ENCODE results near the gene FAM222B.
"Not testable (repeated sequence)": the region's sequence is repeated elsewhere in the genome, so short reads cannot be mapped to it uniquely, and the experiment has no call there.

FAM222B gene

DNA sequence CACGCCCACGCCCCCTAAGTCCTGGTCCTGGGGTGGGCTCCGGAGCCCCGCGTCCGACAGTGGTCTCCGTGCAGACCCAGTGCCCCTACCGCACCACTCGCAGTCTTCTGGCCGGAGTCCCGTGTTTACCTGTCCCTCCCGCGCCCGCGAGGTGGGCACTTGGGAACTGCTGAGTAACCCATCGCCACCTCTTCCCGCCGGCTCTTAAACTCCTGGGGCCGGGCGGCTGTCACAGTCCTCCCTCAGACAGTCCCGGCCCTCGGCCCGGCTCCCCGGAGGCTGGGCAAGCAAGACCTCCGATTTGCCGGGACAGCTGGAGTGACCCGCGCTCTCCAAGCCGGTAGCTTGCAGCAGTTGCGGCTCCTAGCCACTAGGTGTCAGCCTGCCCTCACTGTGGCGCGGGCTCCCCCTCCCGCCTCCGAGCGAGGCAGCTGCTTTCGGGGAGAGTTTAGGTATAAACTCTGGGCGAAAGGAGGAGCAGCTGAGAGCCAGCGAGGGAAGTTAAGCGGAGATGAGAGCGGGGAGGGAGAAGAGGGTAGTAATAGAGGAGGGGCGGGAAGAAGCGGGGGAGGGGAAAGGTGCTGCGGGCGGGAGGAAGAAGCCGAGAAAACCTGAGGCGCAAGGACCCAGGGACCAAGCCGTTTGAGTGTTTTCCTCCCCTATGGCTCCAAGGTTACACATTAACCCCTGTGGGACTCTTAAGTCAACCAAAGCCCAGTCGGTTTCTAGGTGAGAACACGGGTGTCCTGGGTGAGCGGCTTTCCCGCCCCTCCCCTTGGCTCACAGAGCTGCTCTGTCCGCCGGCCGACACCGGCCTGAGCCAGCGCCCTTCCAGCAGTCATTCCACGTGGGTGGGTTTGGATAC, 115.7 kb downstream of the FAM222B start:
- peak; percentile 95 for DNase-seq (ENCODE audit: low read depth)

DNA sequence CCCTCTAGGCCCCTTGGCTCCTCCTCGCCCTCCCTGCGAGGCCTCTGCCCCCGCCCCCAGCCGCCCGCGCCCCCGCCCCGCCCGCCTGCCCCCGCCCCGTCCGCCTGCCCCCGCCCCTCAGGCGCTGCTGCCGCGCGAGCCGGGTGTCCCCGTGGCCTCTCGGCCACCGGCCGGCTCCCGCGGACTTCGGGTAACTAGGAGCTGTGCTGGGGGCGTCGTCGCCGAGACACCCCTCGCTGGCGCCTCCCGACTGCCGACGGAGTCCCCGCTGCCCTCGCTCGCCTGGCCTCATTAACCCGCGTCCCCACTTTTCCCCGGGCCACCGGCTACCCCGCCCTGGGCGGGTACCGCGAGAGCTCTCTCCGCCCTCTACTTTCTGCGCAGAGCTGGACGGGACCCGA, 116.4 kb downstream of the FAM222B start, which contains the start of gene TLCD1:
Gene TLCD1 (minus strand): TSS at position 8 of the 401 bp plus-strand sequence. CDS start 136 bp downstream, outside the sequence.
- peak; percentile 79 for DNase-seq (ENCODE audit: low read depth)

DNA sequence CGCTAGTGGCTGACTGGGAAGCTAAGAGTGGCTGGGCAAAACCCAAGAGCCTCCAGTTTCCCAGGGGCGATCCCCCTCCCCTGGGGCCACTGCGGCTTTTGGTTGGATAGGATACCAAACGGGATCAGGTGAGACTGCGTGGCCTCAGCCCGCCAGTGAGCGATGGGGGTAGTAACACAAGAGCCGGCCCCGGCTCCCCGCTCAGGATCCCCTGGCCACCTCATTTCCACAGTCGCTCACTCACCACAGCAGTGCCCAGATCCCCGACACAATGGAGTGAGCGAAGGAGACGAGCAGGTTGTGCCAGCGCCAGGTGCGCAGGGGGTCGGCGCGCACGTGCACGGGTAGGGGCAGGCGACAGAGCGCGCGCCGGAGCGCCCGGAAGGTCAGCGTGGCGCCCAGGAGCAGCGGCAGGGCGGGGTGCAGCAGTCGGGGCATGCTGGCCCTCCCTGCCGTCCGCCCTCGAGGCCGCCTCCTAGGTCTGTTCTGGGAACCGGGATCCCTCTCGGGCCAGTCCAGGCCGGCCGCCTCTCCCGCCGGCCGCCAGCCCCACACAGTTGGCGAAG, 116.8 kb downstream of the FAM222B start:
- peak; percentile 92 for DNase-seq (ENCODE audit: low read depth)

DNA sequence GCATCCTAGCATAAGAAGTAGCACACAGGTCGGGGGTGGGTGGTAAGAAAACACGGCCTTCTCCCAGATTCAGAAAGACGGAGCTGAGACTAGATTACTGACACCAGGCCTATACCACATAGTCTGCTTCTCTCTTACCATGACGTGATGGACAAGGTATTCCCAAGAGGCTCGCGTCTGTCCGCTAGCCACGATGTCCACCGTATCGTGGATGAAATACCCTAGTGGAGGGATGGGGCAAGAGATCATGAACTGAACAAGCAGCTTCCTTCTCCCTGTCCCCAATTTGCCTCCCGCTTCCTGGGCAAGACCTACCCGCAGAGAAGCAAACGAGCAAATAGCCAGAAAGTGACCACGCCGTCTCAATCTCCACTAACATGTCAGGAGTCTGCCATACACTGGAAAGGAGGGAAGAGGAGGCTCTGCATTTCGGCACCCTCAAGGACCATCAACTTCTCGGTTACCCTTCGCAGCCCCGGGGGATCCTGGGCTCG, 117.4 kb downstream of the FAM222B start:
- DNase-seq (ENCODE audit: low read depth): peak; percentile 87

DNA sequence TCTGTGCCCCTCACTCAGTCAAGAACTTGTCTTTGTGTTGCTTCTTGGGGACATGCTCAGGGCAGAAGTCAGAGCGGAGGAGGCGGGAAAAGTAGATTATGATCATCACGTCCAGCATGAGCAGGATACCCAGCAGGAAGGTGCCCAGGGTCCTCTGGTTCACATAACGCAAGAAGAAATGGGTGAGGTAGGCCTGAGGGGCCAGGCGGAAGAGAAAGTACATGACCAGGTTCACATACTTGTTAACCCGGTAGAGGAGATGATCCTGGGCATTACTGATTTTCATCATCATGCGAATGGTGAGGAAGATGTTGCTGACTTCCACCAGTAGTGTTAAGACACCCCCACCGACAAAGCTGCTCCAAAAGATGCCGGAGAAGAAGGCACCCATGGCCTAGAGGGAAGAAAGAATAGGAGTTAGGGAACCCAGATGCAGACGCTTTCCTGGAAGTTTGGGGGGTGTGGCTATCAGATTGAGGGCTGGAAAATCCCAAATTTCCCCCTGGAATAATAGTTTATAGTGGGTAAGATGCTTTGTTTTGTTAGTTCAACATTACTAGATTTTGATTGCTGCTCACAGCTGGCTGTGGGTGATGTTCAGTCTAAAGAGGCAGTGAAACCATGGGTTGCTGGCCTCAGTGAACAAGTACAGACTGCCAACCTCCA, 118.0 kb downstream of the FAM222B start:
- no peak for DNase-seq (ENCODE audit: low read depth)

DNA sequence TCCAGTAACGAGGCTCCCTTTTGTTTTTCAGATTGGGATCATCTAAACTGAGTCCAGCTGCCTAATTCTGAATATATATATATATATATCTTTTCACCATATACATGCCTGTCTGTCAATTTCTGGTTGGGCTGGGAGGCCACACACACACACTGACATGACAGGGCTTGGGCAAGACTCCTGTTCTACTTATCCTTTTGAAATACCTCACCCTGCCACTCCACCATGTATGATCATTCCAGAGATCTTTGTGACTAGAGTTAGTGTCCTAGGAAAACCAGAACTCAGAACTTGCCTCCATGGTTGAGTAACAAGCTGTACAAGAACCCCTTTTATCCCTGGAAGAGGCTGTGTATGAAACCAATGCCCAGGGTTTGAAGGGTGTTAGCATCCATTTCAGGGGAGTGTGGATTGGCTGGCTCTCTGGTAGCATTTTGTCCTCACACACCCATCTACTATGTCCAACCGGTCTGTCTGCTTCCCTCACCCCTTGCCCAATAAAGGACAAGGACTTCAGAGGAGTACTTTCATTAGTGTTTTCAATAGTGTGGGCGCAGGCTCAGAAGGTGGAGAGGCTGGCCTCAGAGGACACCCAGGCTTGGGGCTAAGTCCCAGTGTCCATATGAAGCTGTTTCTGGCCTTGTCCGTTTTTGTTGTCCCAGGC, 118.6 kb downstream of the FAM222B start:
- not testable (repeated sequence) for DNase-seq (ENCODE audit: low read depth)

DNA sequence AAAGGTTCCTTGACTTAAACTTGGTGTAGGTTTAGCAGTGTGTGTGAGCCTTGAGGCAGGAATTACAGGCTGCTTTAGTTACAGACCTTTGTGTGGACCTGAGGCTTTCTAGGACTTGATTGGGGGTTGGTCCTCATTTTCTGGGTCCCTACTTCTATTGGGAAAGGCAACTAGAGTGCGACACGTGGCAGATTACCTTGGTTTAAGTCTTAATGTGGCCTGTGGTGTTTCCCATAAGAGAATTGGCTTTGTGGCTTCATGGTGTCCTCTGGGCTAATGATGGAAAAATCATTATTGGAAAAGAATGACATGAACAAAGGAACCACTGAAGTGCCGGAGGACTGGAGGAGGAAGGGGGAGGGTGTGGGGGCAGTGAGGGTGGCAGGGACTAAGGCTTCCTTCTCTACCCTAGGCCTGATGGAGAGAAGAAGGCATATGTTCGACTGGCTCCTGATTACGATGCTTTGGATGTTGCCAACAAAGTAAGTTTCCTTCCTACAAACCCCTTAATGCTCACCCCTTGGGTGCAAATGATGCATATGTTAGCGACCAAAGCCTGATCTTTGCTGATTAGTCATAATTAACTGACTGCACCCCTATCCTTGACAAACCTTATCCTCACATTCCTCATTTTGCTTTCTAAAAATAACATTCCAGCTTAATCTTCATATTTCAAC, 119.3 kb downstream of the FAM222B start:
- DNase-seq (ENCODE audit: low read depth): no peak

DNA sequence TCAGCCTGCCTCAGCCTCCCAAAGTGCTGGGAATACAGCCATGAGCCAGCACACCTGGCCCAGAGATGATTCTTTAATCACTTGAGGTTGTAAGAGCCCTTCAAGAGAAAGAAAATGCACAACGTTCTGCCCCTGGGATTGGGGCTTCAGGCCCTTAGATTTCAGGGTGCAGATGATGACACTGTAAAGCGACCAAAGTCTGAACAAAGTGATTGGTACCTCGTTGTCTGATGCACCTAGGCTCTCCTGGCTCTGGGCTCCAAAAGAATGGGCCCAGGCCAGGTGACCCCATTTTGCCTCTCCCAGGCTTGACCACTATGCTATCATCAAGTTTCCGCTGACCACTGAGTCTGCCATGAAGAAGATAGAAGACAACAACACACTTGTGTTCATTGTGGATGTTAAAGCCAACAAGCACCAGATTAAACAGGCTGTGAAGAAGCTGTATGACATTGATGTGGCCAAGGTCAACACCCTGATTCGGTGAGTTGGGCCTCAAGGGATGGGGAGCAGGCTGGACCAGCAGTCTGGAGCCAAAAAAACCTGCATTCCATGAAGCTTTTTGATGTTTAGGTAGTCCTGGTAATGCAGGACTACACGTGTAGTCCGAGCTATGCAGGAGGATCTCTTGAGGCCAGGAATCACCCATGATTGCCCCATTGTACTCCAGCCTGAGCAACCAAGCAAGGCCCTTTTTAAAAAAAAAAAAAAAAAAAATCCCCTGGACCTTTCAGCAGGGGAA, 120.0 kb downstream of the FAM222B start:
- no peak for DNase-seq (ENCODE audit: low read depth)

DNA sequence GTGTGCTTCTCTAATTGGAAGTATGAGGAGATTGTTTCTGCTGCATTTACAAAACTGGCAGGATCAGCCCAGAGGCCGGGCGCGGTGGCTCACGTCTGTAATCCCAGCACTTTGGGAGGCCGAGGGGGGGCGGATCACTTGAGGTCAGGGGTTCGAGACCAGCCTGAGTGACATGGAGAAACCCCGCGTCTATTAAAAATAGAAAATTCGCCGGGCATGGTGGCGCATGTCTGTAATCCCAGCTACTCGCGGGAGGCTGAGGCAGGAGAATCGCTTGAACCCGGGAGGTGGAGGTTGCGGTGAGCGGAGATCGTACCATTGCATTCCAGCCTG, 121.6 kb downstream of the FAM222B start:
- not testable (repeated sequence) for DNase-seq (ENCODE audit: low read depth)

DNA sequence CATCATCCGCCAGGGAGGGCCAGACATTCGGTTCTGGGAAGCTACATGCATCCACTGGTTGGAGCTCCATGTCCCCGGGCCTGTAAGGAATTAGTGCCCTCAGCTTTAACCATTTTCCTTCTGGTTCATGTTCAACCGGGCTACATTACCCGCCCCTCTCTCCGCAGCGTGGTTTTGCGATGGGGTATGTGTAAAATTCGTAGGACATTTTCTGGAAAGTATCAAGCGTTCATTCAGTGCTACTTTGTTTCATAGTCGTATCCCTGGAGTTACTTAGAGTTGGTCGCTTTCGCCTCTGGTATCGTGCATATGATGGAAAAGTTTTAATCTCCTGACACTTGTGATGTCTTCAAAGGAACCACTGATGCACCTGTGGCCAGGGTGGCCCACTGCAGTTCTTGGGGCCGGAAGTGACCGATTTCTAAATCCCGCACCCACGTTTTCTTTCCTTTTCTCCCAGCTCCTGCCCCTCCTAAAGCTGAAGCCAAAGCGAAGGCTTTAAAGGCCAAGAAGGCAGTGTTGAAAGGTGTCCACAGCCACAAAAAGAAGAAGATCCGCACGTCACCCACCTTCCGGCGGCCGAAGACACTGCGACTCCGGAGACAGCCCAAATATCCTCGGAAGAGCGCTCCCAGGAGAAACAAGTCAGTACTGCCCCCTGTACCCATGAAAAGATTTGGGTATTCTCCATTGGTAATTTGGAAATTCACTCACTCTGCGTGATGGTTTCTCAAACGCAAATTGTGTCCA, 122.2 kb downstream of the FAM222B start:
- DNase-seq (ENCODE audit: low read depth): peak; percentile 45

DNA sequence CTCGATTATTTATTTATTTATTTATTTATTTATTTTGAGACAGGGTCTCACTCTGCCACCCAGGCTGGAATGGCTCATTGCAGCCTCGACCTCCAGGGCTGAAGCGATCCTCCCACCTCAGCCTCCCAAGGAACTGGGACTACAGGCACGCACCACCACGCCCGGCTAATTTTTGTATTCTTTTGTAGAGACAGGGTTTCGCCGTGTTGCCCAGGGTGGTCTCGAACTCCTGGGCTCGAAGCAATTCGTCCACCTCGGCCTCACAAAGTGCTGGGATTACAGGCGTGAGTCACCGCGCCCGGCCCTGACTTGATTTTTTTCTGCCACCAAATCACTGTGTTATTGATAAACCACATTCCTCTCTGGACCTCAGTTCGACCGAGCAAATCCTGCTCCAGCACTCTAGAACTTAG, 123.6 kb downstream of the FAM222B start:
- DNase-seq (ENCODE audit: low read depth): no peak

DNA sequence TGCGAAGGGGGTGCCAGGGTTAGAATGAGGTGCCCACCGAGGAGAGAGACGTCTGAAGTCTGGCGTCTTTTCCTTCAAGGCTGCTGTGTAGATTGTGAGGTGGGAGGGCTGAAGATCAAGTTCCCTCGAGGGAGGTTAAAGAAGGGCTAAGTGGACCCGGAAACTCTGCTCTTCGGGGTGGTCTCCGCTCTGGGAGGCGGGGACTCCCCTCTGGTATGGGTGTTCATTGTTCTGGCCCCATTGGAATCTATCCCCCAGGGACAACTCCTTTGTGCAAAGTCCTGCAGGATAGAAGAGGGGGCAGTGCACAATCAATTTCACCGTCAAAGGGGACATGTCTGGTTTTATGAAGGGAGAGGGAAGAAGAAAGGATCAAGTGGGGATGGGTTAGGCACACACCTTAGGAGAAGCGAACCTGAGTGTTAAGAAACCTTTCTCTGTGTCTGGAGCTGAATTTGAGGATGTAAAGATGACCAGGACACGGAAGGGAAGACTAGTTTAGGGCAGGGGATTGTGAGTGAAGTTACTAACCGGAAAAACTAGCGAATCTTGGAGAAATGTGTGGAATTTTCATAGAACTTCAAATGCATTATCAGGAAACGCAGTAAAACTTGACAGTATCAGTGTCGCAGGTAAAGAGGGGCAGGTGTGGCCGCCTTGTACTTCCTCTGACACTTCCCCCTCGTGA, 124.1 kb downstream of the FAM222B start:
- peak; percentile 24 for DNase-seq (ENCODE audit: low read depth)

DNA sequence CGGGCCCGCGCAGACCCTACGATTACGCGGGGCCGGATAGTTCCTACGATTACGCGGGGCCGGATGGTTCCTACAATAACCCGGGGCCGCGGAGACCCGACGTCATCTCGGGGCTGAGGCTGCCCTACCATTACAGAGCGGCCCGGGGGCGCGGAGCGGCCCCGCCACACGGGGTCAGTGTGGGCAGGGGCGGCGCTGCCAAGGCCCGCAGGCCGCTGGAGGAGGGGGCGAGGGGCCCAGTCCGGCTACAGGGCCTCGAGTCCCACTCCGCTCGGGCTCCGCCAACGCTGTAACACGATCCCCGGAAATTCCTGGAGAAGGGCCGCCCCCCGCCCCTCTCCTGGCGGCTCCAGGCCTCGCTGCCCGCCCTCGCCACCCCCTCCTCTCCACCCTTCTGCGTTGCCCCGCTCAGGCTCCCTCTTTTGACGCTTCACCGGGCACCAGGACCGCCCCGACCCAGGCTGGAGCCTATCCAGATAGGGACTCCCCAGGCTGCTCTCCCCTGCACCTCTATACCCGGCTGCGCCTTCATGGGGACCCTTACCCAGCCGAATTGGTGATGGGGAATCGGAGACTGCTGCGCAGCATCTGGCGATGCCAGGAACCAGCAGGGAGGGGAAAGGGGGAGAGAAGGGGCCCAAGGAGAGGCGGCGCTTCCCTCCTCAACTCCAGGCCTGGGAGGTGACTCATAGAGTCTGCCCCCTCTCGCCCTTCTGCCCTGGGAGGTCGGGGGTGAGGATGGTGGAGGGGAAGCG, 124.8 kb downstream of the FAM222B start, which contains the start of gene RAB34:
Gene RAB34 (minus strand): TSS at position 291 of the 755 bp plus-strand sequence. CDS start 602 bp downstream, outside the sequence.
- peak; percentile 89 for DNase-seq (ENCODE audit: low read depth)

DNA sequence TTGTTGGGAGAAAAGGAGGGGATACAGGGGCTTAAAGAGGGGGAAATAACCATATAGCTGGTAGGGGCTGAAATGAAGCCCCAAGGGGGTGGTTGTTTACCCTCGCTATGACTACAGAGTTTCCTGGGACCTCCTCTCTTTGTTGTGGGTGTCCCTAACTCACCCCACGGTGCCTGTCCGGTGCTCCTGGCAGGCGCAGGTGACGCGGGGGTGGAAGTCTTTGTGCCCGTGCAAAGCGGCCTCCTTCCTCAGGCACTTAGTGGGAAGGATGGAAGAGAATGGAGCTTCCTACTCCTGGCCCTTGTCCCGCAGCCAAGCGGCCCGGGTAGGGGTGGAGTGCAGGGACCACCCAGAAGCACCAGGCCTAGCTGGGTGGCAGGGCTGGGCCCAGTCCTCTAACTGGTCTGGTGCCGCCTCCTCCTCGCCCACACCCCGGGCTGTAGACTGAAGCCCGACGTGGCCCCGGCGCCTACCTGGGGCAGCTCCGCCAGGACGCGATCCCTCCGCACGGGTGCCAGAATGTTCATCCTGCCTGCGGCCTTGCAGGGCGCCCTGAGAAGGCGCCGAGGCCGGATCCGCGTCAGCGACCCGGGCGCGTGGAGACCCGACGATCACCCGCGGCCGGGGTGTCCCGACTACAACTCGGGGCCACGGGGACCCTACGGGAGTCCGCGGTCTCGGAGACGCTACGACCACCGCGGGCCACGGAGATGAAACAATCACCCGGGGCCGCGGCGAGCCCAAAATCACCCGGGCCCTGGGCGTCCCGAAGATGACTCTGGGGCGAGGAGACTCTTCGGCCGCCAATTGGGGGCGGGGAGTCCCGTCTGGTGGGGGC, 125.6 kb downstream of the FAM222B start:
- peak; percentile 67 for DNase-seq (ENCODE audit: low read depth)

DNA sequence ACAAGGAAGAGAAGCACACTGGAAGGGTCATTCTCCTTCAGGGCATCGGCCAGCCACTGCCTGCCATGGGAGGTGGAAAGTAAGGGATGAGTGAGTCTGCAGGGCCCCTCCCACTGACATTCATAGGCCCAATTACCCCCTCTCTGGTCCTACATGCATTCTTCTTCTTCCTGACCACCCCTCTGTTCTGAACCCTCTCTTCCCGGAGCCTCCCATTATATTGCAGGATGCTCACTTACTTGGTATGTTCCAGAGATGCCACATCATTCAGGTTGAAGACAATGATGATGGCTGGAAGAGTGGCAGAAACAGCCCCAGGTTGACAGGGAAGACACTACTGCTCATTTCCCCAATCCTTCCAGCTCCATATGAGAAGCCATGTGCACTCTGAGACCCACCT, 127.4 kb downstream of the FAM222B start:
- no peak for DNase-seq (ENCODE audit: low read depth)

DNA sequence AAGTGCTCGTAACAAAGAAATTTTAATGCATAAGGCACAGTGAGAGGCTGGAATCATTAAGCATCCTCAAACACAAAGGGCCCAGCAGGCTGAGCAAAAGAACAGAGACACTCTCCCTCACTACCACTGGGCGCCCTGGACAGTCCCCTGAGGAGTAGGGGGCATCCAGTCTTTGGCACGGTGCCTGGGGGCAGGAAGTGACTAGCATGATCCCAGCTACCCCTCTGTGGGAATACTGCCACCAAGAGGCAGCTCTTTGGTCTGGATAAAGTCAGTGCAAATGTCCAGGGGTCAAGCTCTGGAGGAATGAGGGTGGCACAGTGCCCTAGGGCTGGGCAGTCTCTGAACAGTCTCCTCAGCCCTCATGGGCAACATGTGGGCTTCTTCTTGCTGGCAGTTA, 128.3 kb downstream of the FAM222B start:
- no peak for DNase-seq (ENCODE audit: low read depth)

DNA sequence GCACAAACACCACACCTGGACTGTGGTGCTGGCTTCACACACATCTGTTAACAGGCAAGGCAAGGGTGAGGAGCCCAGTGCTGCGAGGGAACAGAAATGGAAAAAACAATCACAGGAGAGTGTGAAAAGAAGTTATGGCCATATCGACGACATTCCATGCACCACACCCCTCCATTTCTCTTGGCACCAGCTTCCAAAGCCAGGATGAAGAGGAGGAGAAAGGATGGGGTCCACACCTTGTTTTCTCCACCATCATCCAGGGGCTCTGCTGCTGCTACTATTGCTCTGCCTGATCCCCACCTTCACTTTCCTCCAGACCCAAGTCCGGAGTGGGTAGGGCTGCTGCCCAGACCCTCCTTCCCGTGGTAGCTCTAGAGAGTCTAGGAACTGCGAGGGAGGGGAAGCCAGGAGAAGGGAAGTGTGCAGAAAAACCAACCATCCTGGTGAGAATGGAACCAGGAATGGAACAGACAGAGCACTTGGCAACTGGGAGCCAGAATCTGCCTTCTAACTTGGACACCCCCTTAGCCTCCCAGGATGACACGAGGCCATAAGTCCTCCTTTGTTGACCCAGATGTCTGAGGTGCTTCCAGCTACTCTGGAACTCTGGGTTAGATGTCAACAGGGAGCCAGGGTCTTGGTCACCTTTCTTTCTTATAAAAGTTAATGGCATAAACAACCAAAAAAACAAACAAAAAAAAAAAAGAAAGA, 129.7 kb downstream of the FAM222B start:
- DNase-seq (ENCODE audit: low read depth): no peak

Data from ELR (cell line).